ENCODE measurements around the gene APP.

APP gene

DNA sequence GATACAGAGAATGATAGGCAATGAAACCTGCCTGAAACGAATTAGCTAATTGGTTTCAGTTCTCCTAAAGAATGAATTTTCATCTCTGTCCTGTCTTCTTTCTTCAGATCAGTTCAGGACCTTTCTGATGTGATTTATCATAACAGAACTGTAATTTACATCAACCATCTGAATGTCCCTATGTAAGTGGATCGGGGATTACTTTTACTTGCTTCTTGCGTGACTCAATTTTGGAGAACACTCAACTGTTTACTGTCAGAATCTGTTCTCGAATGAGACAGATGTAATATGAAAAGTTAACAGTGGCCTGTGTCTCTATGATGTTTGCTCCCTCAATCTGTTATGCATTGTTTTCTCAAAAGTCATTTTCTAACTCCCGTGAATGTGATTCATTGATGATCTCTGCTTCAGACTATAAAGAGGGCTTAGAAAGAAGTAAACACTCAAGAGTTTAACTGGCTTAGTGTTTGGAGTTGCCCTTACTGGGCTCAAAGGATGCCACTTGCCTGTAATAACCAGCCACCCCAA lies 324.8 kb downstream of the APP start:
- FAIRE-seq = no peak
- DNase-seq (ENCODE audit: insufficient read length, low spot score) = no peak
- TF ChIP-seq, protein P1, sequence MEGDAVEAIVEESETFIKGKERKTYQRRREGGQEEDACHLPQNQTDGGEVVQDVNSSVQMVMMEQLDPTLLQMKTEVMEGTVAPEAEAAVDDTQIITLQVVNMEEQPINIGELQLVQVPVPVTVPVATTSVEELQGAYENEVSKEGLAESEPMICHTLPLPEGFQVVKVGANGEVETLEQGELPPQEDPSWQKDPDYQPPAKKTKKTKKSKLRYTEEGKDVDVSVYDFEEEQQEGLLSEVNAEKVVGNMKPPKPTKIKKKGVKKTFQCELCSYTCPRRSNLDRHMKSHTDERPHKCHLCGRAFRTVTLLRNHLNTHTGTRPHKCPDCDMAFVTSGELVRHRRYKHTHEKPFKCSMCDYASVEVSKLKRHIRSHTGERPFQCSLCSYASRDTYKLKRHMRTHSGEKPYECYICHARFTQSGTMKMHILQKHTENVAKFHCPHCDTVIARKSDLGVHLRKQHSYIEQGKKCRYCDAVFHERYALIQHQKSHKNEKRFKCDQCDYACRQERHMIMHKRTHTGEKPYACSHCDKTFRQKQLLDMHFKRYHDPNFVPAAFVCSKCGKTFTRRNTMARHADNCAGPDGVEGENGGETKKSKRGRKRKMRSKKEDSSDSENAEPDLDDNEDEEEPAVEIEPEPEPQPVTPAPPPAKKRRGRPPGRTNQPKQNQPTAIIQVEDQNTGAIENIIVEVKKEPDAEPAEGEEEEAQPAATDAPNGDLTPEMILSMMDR (IDR thresholded peaks at IDR 0.05; ENCODE audit: insufficient read depth, missing control alignments) = no peak

DNA sequence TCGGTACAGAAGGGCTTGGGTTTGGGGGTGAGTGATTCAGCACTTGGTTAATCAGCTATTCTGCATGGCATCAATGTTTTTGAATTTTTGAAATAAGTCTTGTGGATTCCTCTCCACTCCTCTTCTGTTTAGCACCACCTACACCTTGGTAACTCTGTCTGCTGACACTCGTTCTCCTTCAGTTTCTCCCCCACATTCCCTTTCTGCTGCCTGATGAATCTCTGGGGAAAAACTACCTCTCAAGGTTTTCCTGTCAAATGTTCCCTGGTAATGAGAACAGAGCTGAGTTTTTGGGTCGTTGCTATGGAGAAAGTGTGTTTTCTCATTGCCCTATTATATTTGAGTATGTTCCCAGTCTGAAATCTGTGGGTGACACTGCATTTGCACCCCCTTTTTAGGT lies 327.6 kb downstream of the APP start:
- TF ChIP-seq, protein P1 (IDR thresholded peaks at IDR 0.05; ENCODE audit: insufficient read depth, missing control alignments) = no peak
- DNase-seq (ENCODE audit: insufficient read length, low spot score) (no peak), FAIRE-seq (no peak)

DNA sequence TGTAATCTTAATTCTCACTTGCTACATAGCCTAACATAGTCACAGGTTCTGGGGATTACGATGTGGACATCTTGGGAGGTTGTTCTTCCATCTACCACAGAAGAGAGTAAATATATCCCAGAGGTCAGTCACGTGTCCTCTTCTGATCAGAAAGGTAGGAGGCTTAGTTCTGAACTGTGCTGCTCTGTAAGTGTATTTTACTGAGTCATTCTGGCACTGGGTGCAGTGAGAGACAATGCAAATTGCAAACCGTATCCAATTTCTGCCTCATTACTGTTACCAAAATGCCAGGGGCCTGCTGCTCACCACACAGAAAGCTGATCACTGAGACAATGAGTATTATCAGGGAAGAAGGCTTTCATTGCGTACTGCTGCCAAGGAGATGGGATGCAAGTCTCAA lies 331.8 kb downstream of the APP start:
- no peak for FAIRE-seq
- TF ChIP-seq, protein P1 (IDR thresholded peaks at IDR 0.05; ENCODE audit: insufficient read depth, missing control alignments) = no peak
- DNase-seq (ENCODE audit: insufficient read length, low spot score) = no peak

DNA sequence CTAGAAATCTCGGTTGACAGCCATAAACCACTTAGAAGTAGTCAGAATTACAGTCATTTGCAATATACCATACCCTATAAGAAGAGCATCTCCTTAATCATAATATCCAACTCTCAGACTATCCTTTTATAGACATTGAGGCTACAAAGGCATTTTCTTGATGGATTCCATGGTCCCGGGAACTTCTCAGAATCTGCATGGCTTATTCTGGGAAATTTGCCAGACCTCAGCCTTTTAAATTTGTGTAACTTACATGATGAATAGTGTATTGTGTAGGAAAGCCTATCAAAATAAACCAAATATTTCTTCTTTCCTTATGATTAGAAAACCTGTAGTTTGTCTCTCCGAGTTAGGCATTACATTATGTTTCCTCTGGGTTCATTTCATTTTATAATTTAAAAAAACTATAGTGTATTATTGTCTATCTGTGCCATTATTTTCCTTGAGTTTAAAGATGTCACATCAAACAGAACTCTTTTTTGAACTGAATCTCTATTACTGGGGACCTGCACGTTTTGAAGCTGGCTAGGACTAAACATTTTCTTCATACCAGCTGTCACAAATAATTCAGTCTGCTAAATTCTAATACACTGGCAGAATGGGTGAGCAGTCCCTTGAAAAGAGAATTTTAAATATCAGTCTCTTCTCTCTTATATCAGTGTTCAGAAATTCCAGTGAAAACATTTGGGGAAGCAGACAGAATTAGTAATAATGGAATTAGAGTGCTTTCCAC lies 332.9 kb downstream of the APP start:
- FAIRE-seq = no peak
- DNase-seq (ENCODE audit: insufficient read length, low spot score) = no peak
- TF ChIP-seq, protein P1 (IDR thresholded peaks at IDR 0.05; ENCODE audit: insufficient read depth, missing control alignments) = no peak

DNA sequence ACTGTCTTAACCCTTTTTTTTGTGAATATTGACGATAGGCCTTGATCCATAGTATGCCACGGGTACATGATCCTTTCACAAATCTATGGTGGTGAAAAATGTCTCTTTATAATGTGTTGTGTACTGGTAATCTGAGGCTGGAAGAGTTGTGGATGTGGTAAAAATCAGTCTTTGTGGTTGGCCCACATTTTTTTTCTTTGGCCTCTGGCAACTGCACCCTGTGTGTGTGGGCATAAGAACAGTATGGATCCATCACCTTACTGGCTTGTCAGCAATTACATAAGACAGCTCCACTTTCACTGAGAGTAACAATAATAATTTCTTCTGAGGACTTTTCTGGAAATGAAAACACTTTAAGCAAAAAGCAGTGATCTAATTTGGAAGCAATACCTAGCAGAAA lies 334.2 kb downstream of the APP start:
- no peak for FAIRE-seq
- DNase-seq (ENCODE audit: insufficient read length, low spot score) = no peak
- TF ChIP-seq, protein P1 (IDR thresholded peaks at IDR 0.05; ENCODE audit: insufficient read depth, missing control alignments) = no peak

DNA sequence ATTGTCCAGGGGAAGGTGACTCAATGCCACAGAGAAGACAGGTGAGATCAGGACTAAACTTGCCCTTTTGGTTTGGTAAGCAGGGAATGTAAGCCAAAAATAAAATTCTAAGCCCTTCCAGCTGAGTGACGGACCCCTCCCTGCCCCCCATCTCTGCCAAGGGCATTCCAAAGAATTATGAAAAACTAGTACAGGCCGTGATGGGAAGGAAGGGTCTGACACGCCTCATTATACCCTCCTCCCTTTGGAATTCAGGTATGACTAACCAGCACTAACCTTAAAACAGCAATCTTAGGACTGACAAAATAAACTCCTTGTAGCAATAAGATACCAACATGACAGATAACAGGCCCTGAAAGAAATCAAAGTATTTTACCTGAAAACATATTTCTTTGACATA lies 336.2 kb downstream of the APP start:
- DNase-seq (ENCODE audit: insufficient read length, low spot score) (no peak), FAIRE-seq (no peak)
- TF ChIP-seq, protein P1 (IDR thresholded peaks at IDR 0.05; ENCODE audit: insufficient read depth, missing control alignments) = no peak

DNA sequence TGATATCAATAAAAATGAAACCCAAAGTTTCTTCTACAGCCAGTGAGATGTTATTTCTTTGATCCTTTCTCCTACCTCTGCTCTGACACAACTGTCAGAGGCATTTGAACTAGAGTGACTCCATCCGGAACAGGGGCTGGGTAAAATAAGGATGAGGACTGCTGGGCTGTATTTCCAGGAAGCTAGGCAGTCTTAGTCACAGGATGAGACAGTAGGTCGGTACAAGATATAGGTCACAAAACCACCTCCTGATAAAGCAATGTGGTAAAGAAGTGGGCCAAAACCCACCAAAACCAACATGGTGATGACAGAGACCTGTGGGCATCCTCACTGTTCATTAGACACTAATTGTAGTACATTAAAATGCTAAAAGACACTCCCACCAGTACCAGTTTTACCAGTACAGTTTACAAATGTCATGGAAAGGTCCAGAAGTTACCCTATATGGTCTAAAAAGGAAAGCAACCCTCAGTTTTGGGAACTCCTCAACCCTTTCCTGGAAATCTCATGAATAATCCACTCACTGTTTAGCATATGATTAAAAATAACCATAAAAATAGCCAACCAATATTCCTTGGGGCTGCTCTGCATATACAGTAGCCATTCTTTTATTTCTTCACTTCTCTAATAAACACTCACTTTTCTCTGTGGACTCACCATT lies 339.1 kb downstream of the APP start:
- DNase-seq (ENCODE audit: insufficient read length, low spot score) = no peak
- TF ChIP-seq, protein P1 (IDR thresholded peaks at IDR 0.05; ENCODE audit: insufficient read depth, missing control alignments) = no peak
- FAIRE-seq = no peak

Measured in D721Med (cell line).